G401 (cell line): ENCODE results near the gene DAG1. TPM values are rescaled to one million over a fixed set of nuclear protein-coding genes. Genes with fewer than 3 reads are reported as not detected.

Source experiments
- DNase-seq: peaks from one replicate; pipeline ENCODE4 v3.0.0-alpha.2; 2015; ENCODE audit warnings: low spot score
- in situ Hi-C: cut with HindIII; loops from 2 replicates; pipeline ENCODE4 v1.10.0; 2016; ENCODE audit warnings: low sequenced_read_pairs, mixed read lengths
- total RNA-seq: library from RNA; depleted of rRNA; stranded (reverse); fragments of >200 nt; shearing (Covaris generic); gene quantifications from 2 replicates; pipeline ENCODE4 v1.2.3, GENCODE V29; 2014

Gene DAG1
- total RNA-seq, 1 experiment from 2014 or later, result 143 TPM

- no peak for DNase-seq
- in situ Hi-C loops, result no loop called here
Measured at GRCh38 chr3:49535971-49536874, 66.2 kb downstream of the DAG1 start.

DNA sequence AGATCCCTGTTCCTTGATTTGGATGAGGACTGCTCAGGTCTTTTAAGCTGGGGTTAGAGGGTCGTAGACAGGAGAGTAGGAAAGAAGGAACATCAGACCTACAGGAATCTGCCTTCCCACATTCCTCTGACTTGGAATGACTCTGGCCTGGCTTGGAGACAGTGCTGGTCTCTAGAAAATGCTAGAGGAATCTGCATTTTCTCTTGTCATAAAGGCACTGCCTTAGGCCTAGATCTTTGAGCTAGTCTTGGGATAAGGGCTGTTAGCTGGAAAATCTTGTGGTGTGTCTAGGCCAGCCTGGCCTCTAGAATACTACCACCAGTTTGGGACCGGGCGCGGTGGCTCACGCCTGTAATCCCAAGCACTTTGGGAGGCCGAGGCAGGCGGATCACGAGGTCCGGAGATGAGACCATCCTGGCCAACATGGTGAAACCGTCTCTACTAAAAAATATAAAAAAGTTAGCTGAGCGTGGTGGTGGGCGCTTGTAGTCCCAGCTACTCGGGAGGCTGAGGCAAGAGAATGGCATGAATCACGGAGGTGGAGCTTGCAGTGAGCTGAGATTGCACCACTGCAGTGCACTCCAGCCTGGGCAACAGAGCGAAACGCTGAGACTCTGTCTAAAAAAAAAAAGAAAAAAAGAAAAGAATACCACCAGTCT lies 66.9 kb downstream of the DAG1 start:
- in situ Hi-C loops, result no loop called here

DNA sequence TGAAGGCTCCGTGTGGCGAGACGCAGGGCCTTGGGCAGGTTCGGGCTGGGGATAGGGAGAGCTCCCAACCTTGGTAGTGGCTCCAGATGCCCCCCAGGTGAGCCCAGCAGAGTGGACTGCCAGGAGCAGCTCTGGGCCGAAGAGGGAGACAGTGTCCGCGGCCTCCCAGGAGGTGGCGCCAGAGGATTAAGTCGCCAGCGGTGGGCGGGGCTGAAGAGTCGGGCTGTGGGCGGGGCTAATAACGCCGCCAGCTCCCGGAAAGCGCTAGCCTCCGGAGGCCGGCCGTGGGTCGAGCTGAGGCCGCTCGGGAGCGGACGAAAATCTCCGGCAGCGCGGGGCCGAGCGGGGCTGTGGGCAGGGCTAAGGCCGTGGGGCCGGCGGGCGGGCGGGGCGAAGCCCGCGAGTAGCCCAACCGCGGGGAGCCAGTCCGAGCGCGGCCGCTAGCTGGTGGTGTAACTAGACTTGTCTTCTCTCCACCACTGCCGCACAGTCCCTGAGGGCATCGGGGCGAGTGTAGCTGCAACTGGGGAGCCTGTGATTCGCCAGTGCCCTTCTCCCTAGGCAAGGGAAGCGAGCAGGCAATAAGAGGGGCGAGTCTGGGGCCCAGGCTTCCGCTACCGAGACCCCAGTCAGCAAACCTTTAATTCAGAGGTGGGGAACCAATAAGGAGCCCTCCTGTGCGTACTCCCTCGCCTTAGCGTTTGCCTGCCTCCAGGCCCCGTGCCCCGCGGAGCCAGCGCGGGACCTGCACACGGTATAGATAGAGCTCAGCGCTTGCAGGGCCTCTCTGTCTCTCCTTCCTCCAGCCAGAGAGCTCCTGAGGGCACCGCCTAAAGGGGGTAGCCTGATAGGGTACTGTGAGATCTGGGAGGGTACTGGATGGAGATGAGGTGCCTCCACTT lies 69.8 kb downstream of the DAG1 start:
- in situ Hi-C loops, result no loop called here
- DNase-seq, result peak; percentile 94

More for the DNA sequence above, 66.9 kb downstream of the DAG1 start:
- no peak for DNase-seq

DNA sequence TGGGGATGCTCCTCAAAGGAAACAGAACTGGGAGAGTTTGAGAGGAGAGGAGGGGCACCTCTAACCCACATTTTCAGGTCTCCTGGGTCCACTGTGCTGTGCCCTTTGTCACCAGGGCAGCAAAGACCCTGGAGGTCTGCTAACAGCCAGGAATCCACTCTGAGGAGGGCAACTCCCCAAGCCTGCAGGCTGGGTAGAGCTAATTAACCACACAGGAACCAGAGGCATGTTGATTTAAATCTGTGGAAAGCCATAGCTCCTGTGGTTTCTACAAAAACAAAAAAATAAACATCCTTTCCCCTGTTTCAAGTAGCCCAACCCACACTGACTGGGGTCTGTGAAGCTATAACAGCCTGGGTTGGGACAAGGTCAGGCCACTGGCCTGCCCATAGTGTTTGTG lies 82.0 kb downstream of the DAG1 start:
- DNase-seq, result no peak
- in situ Hi-C loops, result loop anchor here (10.0 kb wide), 1 partner anchor 113 kb away; no protein-coding TSS in a partner anchor

- in situ Hi-C loops, result loop anchor here (10.0 kb wide), 1 partner anchor 111 kb away; no protein-coding TSS in a partner anchor
- DNase-seq, result no peak
Measured at GRCh38 chr3:49553324-49553691, 83.2 kb downstream of the DAG1 start.

- DNase-seq, result peak; percentile 86
- in situ Hi-C loops, result loop anchor here (10.0 kb wide), 1 partner anchor 111 kb away; no protein-coding TSS in a partner anchor
Measured at GRCh38 chr3:49553692-49554632, 83.9 kb downstream of the DAG1 start, which contains the start of gene BSN. TSS of gene BSN (plus strand) at chr3:49554477. CDS start at chr3:49554603, 126 bp downstream.

DNA sequence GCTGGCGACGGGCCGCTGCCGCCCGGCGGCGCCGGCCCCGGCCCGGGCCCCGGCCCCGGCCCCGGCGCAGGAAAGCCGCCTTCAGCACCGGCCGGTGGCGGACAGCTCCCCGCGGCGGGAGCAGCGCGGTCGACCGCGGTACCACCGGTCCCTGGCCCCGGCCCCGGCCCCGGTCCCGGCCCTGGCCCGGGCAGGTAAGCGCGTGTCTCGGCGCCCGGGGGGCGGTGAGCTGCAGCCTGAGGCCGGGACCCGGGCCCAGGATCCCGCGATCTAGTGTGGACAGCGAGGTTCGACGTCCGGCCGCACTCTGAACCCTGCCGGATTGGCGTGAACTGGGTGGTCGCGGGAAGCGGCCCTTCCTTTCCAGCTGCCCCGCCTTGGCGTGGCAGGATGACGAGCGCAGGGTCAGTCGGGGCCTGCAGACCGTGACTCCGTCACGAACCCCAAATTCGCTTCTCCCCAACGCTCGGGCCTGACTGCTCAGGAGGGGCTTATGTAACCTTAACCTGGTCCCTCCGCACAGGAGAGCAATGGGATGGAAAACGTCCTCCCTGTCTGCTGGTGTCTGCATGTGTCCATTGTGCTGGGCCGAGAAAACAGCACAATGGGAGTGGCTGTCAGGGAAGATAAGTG lies 84.7 kb downstream of the DAG1 start:
- in situ Hi-C loops, result loop anchor here (10.0 kb wide), 1 partner anchor 110 kb away; no protein-coding TSS in a partner anchor
- DNase-seq, result peak; percentile 61

DNA sequence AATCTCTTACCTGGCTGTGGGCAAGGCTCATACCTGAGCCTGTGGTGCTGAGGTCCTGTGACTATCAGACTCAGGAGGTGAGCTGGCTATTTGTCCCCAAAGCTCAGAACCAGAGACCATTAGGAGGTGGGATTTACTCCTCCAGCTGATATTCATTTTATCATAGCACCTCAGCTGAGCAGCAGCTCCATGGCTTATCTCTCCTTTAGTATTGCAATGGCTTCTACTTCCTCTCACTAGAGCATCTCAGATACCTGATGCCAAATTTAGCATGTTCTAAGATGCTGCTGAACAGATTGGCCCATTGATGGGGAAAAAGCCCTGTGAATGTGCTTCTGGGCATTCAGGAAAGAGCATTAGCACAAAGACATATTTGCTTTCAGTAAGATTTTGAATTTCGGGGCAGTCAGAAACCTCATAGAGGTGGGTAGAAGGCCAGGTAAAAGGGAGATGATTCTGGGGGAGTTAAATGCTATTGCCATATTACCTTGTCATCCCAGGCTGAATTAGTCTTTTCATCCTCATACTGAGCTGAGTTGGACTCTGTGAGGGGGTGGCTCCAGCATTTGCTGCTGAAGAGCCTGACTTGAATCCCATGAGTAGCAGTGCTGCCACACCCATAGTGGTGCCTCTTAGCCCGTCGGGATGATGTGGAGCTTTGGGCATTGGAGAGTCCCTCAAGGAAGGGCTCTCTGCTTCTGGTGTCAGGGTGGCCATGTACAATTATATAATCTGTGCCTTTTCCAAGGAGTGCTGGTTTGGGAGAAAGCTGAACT lies 86.6 kb downstream of the DAG1 start:
- in situ Hi-C loops, result loop anchor here (10.0 kb wide), 1 partner anchor 108 kb away; no protein-coding TSS in a partner anchor
- peak; percentile 62 for DNase-seq

- DNase-seq, result peak; percentile 46
- in situ Hi-C loops, result no loop called here
Measured at GRCh38 chr3:49563040-49563578, 93.0 kb downstream of the DAG1 start.

- in situ Hi-C loops, result no loop called here
- peak; percentile 65 for DNase-seq
Measured at GRCh38 chr3:49563766-49564165, 93.7 kb downstream of the DAG1 start.

DNA sequence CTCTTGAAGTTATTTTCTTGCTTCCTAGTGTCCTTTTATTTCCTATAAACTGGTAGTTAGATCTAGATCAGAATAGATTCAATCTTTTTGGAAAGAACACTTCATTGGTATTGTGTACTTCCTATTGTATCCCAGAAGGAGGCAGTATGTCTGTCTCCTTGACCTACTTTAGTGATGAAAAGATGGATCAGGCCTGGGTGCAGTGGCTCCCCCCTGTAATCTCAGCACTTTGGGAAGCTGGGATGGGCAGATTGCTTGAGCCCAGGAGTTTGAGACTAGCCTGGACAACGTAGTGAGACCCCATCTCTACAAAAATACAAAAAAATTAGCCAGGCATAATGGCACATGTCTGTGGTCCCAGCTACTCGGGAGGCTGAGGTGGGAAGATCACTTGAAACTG lies 96.2 kb downstream of the DAG1 start:
- in situ Hi-C loops, result no loop called here
- DNase-seq, result no peak

DNA sequence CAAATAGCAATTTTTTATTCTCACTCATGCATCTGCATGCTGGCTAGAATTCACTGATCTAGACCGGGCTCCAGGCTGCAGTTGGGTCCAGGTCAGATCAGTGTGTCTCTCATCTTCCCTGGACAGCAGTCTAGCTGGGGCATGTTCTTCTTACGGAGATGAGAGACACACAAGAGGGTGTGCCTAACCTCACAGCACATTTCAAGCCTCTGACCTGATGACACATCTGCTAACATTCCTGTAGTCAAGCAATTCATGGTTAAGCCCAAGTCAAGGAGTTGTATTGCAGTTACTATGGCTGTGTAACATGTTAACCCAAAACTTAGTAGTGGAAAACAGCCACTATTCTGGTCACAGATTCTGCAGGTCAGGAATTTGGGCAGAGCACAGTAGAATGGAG lies 97.3 kb downstream of the DAG1 start:
- in situ Hi-C loops, result no loop called here
- DNase-seq, result no peak

DNA sequence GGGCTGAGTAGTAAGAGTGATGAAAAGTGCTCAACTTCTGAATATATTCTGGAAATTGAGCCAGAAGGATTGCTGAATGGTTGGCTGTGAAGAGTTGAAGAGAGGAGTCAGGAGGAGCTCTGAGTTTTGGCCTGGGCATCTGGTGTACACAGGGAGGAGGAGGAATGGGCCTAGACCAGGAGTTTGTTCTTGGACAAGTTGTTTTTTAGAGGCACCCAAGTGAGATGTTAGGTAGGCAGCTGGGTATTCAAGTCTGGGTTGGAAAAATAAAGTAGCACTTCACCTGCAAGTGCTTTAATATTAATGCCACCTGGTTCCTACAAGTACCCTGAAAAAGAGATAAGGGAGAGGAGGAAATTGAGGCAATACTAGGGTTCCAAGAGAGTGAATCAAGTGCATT lies 98.9 kb downstream of the DAG1 start:
- in situ Hi-C loops, result no loop called here
- DNase-seq, result no peak

- in situ Hi-C loops, result no loop called here
- DNase-seq, result no peak
Measured at GRCh38 chr3:49570028-49570654, 100.1 kb downstream of the DAG1 start.

DNA sequence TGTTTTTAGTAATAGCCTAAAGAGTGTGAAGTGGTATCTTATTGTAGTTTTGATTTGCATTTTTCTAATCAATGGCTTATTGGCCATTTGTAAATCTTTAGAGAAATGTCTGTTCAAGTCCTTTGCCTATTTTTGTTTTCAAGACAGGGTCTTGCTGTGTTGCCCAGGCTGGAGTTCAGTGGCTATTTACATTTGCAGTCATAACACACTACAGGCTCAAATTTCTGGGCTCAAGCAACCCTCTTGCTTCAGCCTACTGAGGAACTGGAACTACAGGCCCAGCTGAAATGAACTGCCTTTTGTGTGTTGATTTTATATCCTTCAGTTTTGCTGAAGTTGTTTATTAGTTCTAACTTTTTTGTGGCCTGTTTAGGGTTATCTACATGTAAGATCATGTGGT lies 112.1 kb downstream of the DAG1 start:
- DNase-seq, result no peak
- in situ Hi-C loops, result no loop called here
